ENCODE results near the gene RANBP17. TPM values are rescaled to one million over a fixed set of nuclear protein-coding genes. Genes with fewer than 3 reads are reported as not detected.

The RANBP17 gene
- total RNA-seq, 2 donors from 2014 or later = 5.4 to 19.8 TPM

GRCh38 chr5:170886210-170886894 lies 24.5 kb downstream of the RANBP17 start:
- TF ChIP-seq POLR2AphosphoS5 (IDR thresholded peaks at IDR 0.05) (no peak), POLR2A (IDR thresholded peaks at IDR 0.05) (no peak), CTCF (IDR thresholded peaks at IDR 0.05) (no peak)
- Histone ChIP-seq H3K9me3 (no peaks in the 10 kb centered on the region), H3K27me3 (replicated peaks; ENCODE audit: insufficient read depth) (no peaks in the 10 kb centered on the region), H3K4me3 (no peak overlapping the region), H3K4me1 (replicated peaks) (no peaks in the 10 kb centered on the region), H3K27ac (no peak overlapping the region), H3K36me3 (no peaks in the 10 kb centered on the region)
- intact Hi-C loops (cut with DNase I) = no loop called here
- WGBS = 83% methylated on average over 3 of the region's 3 CpGs
- DNase-seq (ENCODE audit: low spot score) = no peak

GRCh38 chr5:170892196-170892595 lies 30.4 kb downstream of the RANBP17 start:
- Histone ChIP-seq H3K27me3 (replicated peaks; ENCODE audit: insufficient read depth) (no peaks in the 10 kb centered on the region), H3K36me3 (no peaks in the 10 kb centered on the region), H3K9me3 (no peaks in the 10 kb centered on the region), H3K27ac (no peak overlapping the region), H3K4me3 (no peak overlapping the region), H3K4me1 (replicated peaks) (no peaks in the 10 kb centered on the region)
- DNase-seq (ENCODE audit: low spot score) = no peak
- TF ChIP-seq CTCF (IDR thresholded peaks at IDR 0.05) = no peak
- no peak for TF ChIP-seq POLR2A (IDR thresholded peaks at IDR 0.05)
- no peak for TF ChIP-seq POLR2AphosphoS5 (IDR thresholded peaks at IDR 0.05)
- 97% methylated on average over 2 of the region's 2 CpGs for WGBS
- intact Hi-C loops (cut with DNase I) = no loop called here

- 74% methylated on average over 2 of the region's 2 CpGs for WGBS
- Histone ChIP-seq H3K27ac (no peak overlapping the region), H3K27me3 (replicated peaks; ENCODE audit: insufficient read depth) (no peaks in the 10 kb centered on the region), H3K36me3 (no peaks in the 10 kb centered on the region), H3K9me3 (no peaks in the 10 kb centered on the region), H3K4me1 (replicated peaks) (no peaks in the 10 kb centered on the region), H3K4me3 (no peak overlapping the region)
- DNase-seq (ENCODE audit: low spot score) = no peak
- no peak for TF ChIP-seq POLR2AphosphoS5 (IDR thresholded peaks at IDR 0.05)
- TF ChIP-seq CTCF (IDR thresholded peaks at IDR 0.05) = no peak
- TF ChIP-seq POLR2A (IDR thresholded peaks at IDR 0.05) = no peak
- intact Hi-C loops (cut with DNase I) = no loop called here
Measured at GRCh38 chr5:170894665-170895064, 32.8 kb downstream of the RANBP17 start.

GRCh38 chr5:170896779-170897178 lies 35.0 kb downstream of the RANBP17 start:
- intact Hi-C loops (cut with DNase I) = no loop called here
- TF ChIP-seq CTCF (IDR thresholded peaks at IDR 0.05) = no peak
- TF ChIP-seq POLR2A (IDR thresholded peaks at IDR 0.05) = no peak
- TF ChIP-seq POLR2AphosphoS5 (IDR thresholded peaks at IDR 0.05) = no peak
- Histone ChIP-seq H3K4me1 (replicated peaks) (no peaks in the 10 kb centered on the region), H3K9me3 (no peaks in the 10 kb centered on the region), H3K36me3 (no peaks in the 10 kb centered on the region), H3K4me3 (no peak overlapping the region), H3K27ac (no peak overlapping the region), H3K27me3 (replicated peaks; ENCODE audit: insufficient read depth) (no peaks in the 10 kb centered on the region)
- no peak for DNase-seq (ENCODE audit: low spot score)
- 75% methylated on average over 9 of the region's 9 CpGs for WGBS

GRCh38 chr5:170903075-170903474 lies 41.3 kb downstream of the RANBP17 start:
- no peaks in the 10 kb centered on the region for H3K27me3 ChIP-seq (replicated peaks; ENCODE audit: insufficient read depth)
- H3K9me3 ChIP-seq = no peaks in the 10 kb centered on the region
- 85% methylated on average over 8 of the region's 8 CpGs for WGBS
- H3K27ac ChIP-seq = no peak overlapping the region
- TF ChIP-seq POLR2AphosphoS5 (IDR thresholded peaks at IDR 0.05) (no peak), POLR2A (IDR thresholded peaks at IDR 0.05) (no peak), CTCF (IDR thresholded peaks at IDR 0.05) (no peak)
- intact Hi-C loops (cut with DNase I) = no loop called here
- H3K4me1 ChIP-seq (replicated peaks) = no peaks in the 10 kb centered on the region
- no peak for DNase-seq (ENCODE audit: low spot score)
- no peak overlapping the region for H3K4me3 ChIP-seq
- H3K36me3 ChIP-seq = no peaks in the 10 kb centered on the region
